ENCODE measurements around the gene NAGK. TPM values are rescaled to one million over a fixed set of nuclear protein-coding genes. Genes with fewer than 3 reads are reported as not detected.

The NAGK gene
- total and polyA plus RNA-seq, 2 donors: 93.2 to 206 TPM

- H3K9me3 ChIP-seq (ENCODE audit: control insufficient read depth in 2 of 2, insufficient read depth in 1 of 2, low read length in 1 of 2): no peaks in the 10 kb centered on the region
- H3K36me3 ChIP-seq (ENCODE audit: control insufficient read depth in 2 of 2, insufficient read depth in 2 of 2, low read length in 1 of 2): peaks cover 9 to 15% of the 10 kb centered on the region in 2 donors
- H3K27ac ChIP-seq (ENCODE audit: low read depth in 1 of 2, low read length in 1 of 2): no peak overlapping the region
- no peaks in the 10 kb centered on the region for H3K27me3 ChIP-seq (ENCODE audit: control insufficient read depth in 2 of 2, insufficient read depth in 1 of 2, low read length in 1 of 2)
- 91% methylated on average over 6 of the region's 6 CpGs for WGBS
- no peaks in the 10 kb centered on the region for H3K4me1 ChIP-seq (ENCODE audit: control insufficient read depth in 2 of 2, insufficient read depth in 2 of 2, low read length in 2 of 2)
- H3K4me3 ChIP-seq (ENCODE audit: low read length in 2 of 2): no peak overlapping the region
- no peak for DNase-seq (ENCODE audit: low read depth in 6 of 9, low spot score in 9 of 9)
These were observed 51.7 kb downstream of the NAGK start for GRCh38 chr2:71120195-71120594.

DNA sequence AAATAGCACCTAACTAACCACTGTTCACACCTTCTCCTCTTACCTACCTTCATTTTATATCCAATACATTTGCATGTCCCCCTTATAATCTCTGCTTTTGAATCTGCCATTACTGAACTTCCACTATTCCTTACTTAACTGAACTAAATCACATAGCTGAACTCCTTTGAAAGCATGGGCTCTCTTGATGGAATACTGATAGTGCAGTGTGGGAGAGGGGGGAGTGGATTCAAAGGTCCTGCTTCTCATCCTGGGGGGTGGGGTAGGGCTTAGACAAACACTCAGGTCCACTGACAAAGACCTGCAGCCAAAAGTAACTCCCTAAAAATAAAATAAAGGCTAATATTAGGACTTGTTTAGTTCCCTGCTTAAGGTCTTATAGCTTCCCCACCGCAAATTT lies 53.0 kb downstream of the NAGK start:
- Histone ChIP-seq H3K27ac (ENCODE audit: low read depth in 1 of 2, low read length in 1 of 2) (no peak overlapping the region), H3K36me3 (ENCODE audit: control insufficient read depth in 2 of 2, insufficient read depth in 2 of 2, low read length in 1 of 2) (peaks cover 9 to 15% of the 10 kb centered on the region in 2 donors), H3K4me3 (ENCODE audit: low read length in 2 of 2) (no peak overlapping the region), H3K27me3 (ENCODE audit: control insufficient read depth in 2 of 2, insufficient read depth in 1 of 2, low read length in 1 of 2) (no peaks in the 10 kb centered on the region), H3K9me3 (ENCODE audit: control insufficient read depth in 2 of 2, insufficient read depth in 1 of 2, low read length in 1 of 2) (no peaks in the 10 kb centered on the region), H3K4me1 (ENCODE audit: control insufficient read depth in 2 of 2, insufficient read depth in 2 of 2, low read length in 2 of 2) (no peaks in the 10 kb centered on the region)
- WGBS: 97% methylated on average over 1 of the region's 1 CpG
- no peak for DNase-seq (ENCODE audit: low read depth in 6 of 9, low spot score in 9 of 9)

DNA sequence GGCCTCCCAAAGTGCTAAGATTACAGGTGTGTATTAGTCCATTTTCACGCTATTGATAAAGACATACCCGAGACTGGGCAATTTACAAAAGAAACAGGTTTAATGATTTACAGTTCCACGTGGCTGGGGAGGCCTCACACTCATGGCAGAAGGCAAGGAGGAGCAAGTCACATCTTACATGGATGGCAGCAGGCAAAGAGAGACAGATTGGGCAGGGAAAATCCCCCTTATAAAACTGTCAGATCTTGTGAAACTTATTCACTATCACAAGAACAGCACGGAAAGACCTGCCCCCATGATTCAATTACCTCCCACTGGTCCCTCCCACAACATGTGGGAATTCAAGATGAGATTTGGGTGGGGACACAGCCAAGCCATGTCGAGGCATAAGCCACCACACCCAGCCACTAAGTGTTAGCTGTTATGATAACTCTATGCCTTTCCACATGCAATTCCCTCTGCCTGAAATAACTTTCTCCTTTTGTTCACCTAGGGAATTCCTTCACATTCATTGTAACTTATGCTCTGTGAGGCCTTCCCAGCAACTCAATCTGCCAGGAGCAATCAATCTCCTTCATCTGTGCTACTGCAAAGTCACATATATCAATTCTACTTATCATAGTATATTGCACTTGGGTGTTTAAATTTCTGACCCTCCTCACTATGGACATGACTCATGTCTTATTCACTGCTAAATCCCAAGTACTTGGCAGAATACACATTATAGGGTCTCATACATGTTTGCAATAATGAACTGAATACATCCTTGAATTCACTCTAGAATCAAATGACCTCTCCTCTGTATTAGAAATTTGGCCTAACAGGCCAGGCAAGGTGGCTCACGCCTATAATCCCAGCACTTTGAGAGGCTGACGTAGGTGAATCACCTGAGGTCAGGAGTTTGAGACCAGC lies 54.2 kb downstream of the NAGK start:
- no peak for DNase-seq (ENCODE audit: low read depth in 6 of 9, low spot score in 9 of 9)
- H3K4me3 ChIP-seq (ENCODE audit: low read length in 2 of 2): no peak overlapping the region
- H3K4me1 ChIP-seq (ENCODE audit: control insufficient read depth in 2 of 2, insufficient read depth in 2 of 2, low read length in 2 of 2): no peaks in the 10 kb centered on the region
- 98% methylated on average over 7 of the region's 7 CpGs for WGBS
- peaks cover 9 to 15% of the 10 kb centered on the region in 2 donors for H3K36me3 ChIP-seq (ENCODE audit: control insufficient read depth in 2 of 2, insufficient read depth in 2 of 2, low read length in 1 of 2)
- H3K27ac ChIP-seq (ENCODE audit: low read depth in 1 of 2, low read length in 1 of 2): no peak overlapping the region
- no peaks in the 10 kb centered on the region for H3K27me3 ChIP-seq (ENCODE audit: control insufficient read depth in 2 of 2, insufficient read depth in 1 of 2, low read length in 1 of 2)
- H3K9me3 ChIP-seq (ENCODE audit: control insufficient read depth in 2 of 2, insufficient read depth in 1 of 2, low read length in 1 of 2): no peaks in the 10 kb centered on the region

GRCh38 chr2:71125506-71126294 lies 57.3 kb downstream of the NAGK start:
- no peaks in the 10 kb centered on the region for H3K9me3 ChIP-seq (ENCODE audit: control insufficient read depth in 2 of 2, insufficient read depth in 1 of 2, low read length in 1 of 2)
- peaks cover 7 to 9% of the 10 kb centered on the region in 2 donors for H3K36me3 ChIP-seq (ENCODE audit: control insufficient read depth in 2 of 2, insufficient read depth in 2 of 2, low read length in 1 of 2)
- peaks cover 0 to 4% of the 10 kb centered on the region in 2 donors for H3K4me1 ChIP-seq (ENCODE audit: control insufficient read depth in 2 of 2, insufficient read depth in 2 of 2, low read length in 2 of 2)
- WGBS: 98% methylated on average over 7 of the region's 7 CpGs
- DNase-seq (ENCODE audit: low read depth in 6 of 9, low spot score in 9 of 9): no peak
- no peak overlapping the region for H3K27ac ChIP-seq (ENCODE audit: low read depth in 1 of 2, low read length in 1 of 2)
- no peaks in the 10 kb centered on the region for H3K27me3 ChIP-seq (ENCODE audit: control insufficient read depth in 2 of 2, insufficient read depth in 1 of 2, low read length in 1 of 2)
- H3K4me3 ChIP-seq (ENCODE audit: low read length in 2 of 2): no peak overlapping the region

- Histone ChIP-seq H3K4me3 (ENCODE audit: low read length in 2 of 2) (no peak overlapping the region), H3K27me3 (ENCODE audit: control insufficient read depth in 2 of 2, insufficient read depth in 1 of 2, low read length in 1 of 2) (no peaks in the 10 kb centered on the region), H3K36me3 (ENCODE audit: control insufficient read depth in 2 of 2, insufficient read depth in 2 of 2, low read length in 1 of 2) (peaks cover 6 to 7% of the 10 kb centered on the region in 2 donors), H3K4me1 (ENCODE audit: control insufficient read depth in 2 of 2, insufficient read depth in 2 of 2, low read length in 2 of 2) (peaks cover 6 to 8% of the 10 kb centered on the region in 2 donors), H3K9me3 (ENCODE audit: control insufficient read depth in 2 of 2, insufficient read depth in 1 of 2, low read length in 1 of 2) (no peaks in the 10 kb centered on the region), H3K27ac (ENCODE audit: low read depth in 1 of 2, low read length in 1 of 2) (no peak overlapping the region)
- DNase-seq (ENCODE audit: low read depth in 6 of 9, low spot score in 9 of 9): no peak
- 95% methylated on average over 3 of the region's 3 CpGs for WGBS
These were observed 58.5 kb downstream of the NAGK start for GRCh38 chr2:71126957-71127356.

Other genes with a start within 250 kb of the NAGK start
- gene CLEC4F, start 248.0 kb upstream of the NAGK start, total RNA-seq: 0.09 TPM
- gene CLEC4F, start 248.0 kb upstream of the NAGK start, polyA plus RNA-seq: 0.25 TPM
- gene CD207, start 232.8 kb upstream of the NAGK start, total RNA-seq: 0.99 TPM
- 2.6 TPM for gene CD207, start 232.8 kb upstream of the NAGK start, polyA plus RNA-seq
- not detected for gene VAX2, start 168.1 kb upstream of the NAGK start, total RNA-seq
- gene VAX2, start 168.1 kb upstream of the NAGK start, polyA plus RNA-seq: 0.14 TPM
- 0.19 TPM for gene ATP6V1B1, start 132.7 kb upstream of the NAGK start, total RNA-seq
- 1.4 TPM for gene ATP6V1B1, start 132.7 kb upstream of the NAGK start, polyA plus RNA-seq
- 0.14 TPM for gene ANKRD53, start 90.0 kb upstream of the NAGK start, total RNA-seq
- gene ANKRD53, start 90.0 kb upstream of the NAGK start, polyA plus RNA-seq: 0.71 TPM
- gene TEX261, start 73.8 kb upstream of the NAGK start, total RNA-seq: 11.9 TPM
- 14.8 TPM for gene TEX261, start 73.8 kb upstream of the NAGK start, polyA plus RNA-seq
- 18.0 TPM for gene MCEE, start 61.6 kb downstream of the NAGK start, total RNA-seq
- 28.9 TPM for gene MCEE, start 61.6 kb downstream of the NAGK start, polyA plus RNA-seq
- 26.3 TPM for gene MPHOSPH10, start 62.0 kb downstream of the NAGK start, total RNA-seq
- 42.2 TPM for gene MPHOSPH10, start 62.0 kb downstream of the NAGK start, polyA plus RNA-seq
- 3.0 TPM for gene PAIP2B, start 158.5 kb downstream of the NAGK start, total RNA-seq
- gene PAIP2B, start 158.5 kb downstream of the NAGK start, polyA plus RNA-seq: 2.2 TPM